GM12892 (cell line): ENCODE results near the gene PSMD12.

Source experiments
- POLR2A ChIP-seq: IDR thresholded peaks from 2 replicates; pipeline ENCODE4 v1.6.1; 2011; ENCODE audit warnings: low read depth, low read length, control low read depth
- POLR2AphosphoS5 ChIP-seq: IDR thresholded peaks from 2 replicates; pipeline ENCODE4 v1.6.1; 2011; ENCODE audit warnings: low read depth, low read length, control low read depth
- TAF1 ChIP-seq: IDR thresholded peaks from 2 replicates; pipeline ENCODE4 v1.6.1; 2011; ENCODE audit warnings: low read depth, mild to moderate bottlenecking, control low read depth, low read length, borderline replicate concordance

GRCh38 chr17:67336859-67337258 is 29.5 kb downstream of the PSMD12 start:
- TF ChIP-seq POLR2AphosphoS5 (no peak), TAF1 (no peak), POLR2A (no peak)
